Activated naive CD8-positive, alpha-beta T cell treated with anti-CD3 and anti-CD28 coated beads, Interleukin-2, amount 50 U/mL, for 24 hours (primary cell): ENCODE measurements around the gene COL4A6.
A peak's percentile ranks its signal among the peaks of the same experiment; 100 is the strongest.
"Not testable (repeated sequence)": the region's sequence is repeated elsewhere in the genome, so short reads cannot be mapped to it uniquely, and the experiment has no call there.

Experiments used
- ATAC-seq: fragments of 150-1000 bp; cut with Tn5 transposase; one replicate; pipeline ENCODE4 v1.10.0; 2021
- DNase-seq: peaks from one replicate; pipeline ENCODE4 v3.0.0; 2021
- H3K27ac Mint-ChIP-seq: one replicate; pipeline ENCODE4 v1.8.0; 2021; ENCODE audit warnings: mild to moderate bottlenecking, mixed read lengths
- H3K27me3 Mint-ChIP-seq: one replicate; pipeline ENCODE4 v1.8.0; 2021; ENCODE audit warnings: mixed read lengths
- H3K36me3 Mint-ChIP-seq: one replicate; pipeline ENCODE4 v1.8.0; 2021; ENCODE audit warnings: low read depth, mixed read lengths
- H3K4me1 Mint-ChIP-seq: one replicate; pipeline ENCODE4 v1.8.0; 2021; ENCODE audit warnings: mixed read lengths
- H3K4me3 Mint-ChIP-seq: one replicate; pipeline ENCODE4 v1.8.0; 2021; ENCODE audit warnings: mild to moderate bottlenecking, moderate library complexity, mixed read lengths
- H3K9me3 Mint-ChIP-seq: one replicate; pipeline ENCODE4 v1.8.0; 2021; ENCODE audit warnings: mixed read lengths

Gene COL4A6

GRCh38 chrX:108438110-108438623, at the start of gene COL4A6:
Gene COL4A6, minus strand, starts transcription at chrX:108438422. Its CDS starts 226 bp downstream, at chrX:108438196.
- peaks cover 19% of the 10 kb centered on the region for H3K27me3 Mint-ChIP-seq
- no peaks in the 10 kb centered on the region for H3K4me1 Mint-ChIP-seq

GRCh38 chrX:108485960-108486359, 47.7 kb upstream of the COL4A6 start:
- no peak for ATAC-seq
- H3K36me3 Mint-ChIP-seq, result no peaks in the 10 kb centered on the region
- no peak overlapping the region for H3K27ac Mint-ChIP-seq
- no peak overlapping the region for H3K4me3 Mint-ChIP-seq
- H3K4me1 Mint-ChIP-seq, result no peaks in the 10 kb centered on the region
- no peaks in the 10 kb centered on the region for H3K27me3 Mint-ChIP-seq
- no peak for DNase-seq
- no peaks in the 10 kb centered on the region for H3K9me3 Mint-ChIP-seq

More at GRCh38 chrX:108438110-108438623, at the start of gene COL4A6:
- DNase-seq (no peak), ATAC-seq (no peak)
- Mint-ChIP-seq H3K9me3 (no peaks in the 10 kb centered on the region), H3K27ac (no peak within 1 kb of the TSS), H3K36me3 (no peaks in the 10 kb centered on the region), H3K4me3 (no peak within 1 kb of the TSS)

GRCh38 chrX:108484251-108484650, 46.0 kb upstream of the COL4A6 start:
- Mint-ChIP-seq H3K4me3 (no peak overlapping the region), H3K36me3 (no peaks in the 10 kb centered on the region), H3K4me1 (no peaks in the 10 kb centered on the region), H3K27ac (no peak overlapping the region), H3K27me3 (no peaks in the 10 kb centered on the region), H3K9me3 (no peaks in the 10 kb centered on the region)
- DNase-seq (no peak), ATAC-seq (no peak)

- H3K9me3 Mint-ChIP-seq, H3K36me3 Mint-ChIP-seq, H3K4me3 Mint-ChIP-seq, H3K27me3 Mint-ChIP-seq, H3K27ac Mint-ChIP-seq, H3K4me1 Mint-ChIP-seq, DNase-seq, ATAC-seq: not testable (repeated sequence)
These were observed 43.3 kb upstream of the COL4A6 start for GRCh38 chrX:108481528-108481927.

- H3K27me3 Mint-ChIP-seq, result no peaks in the 10 kb centered on the region
- DNase-seq (no peak), ATAC-seq (no peak)
These were observed 35.8 kb upstream of the COL4A6 start for GRCh38 chrX:108473979-108474378.

GRCh38 chrX:108468486-108468885, 30.3 kb upstream of the COL4A6 start:
- DNase-seq, result no peak
- H3K36me3 Mint-ChIP-seq, result no peaks in the 10 kb centered on the region
- ATAC-seq, result no peak

More at GRCh38 chrX:108473979-108474378, 35.8 kb upstream of the COL4A6 start:
- peaks cover 4% of the 10 kb centered on the region for H3K9me3 Mint-ChIP-seq
- H3K36me3 Mint-ChIP-seq, result no peaks in the 10 kb centered on the region
- H3K4me3 Mint-ChIP-seq, result no peak overlapping the region
- H3K27ac Mint-ChIP-seq, result no peak overlapping the region
- no peaks in the 10 kb centered on the region for H3K4me1 Mint-ChIP-seq

GRCh38 chrX:108464604-108465003, 26.4 kb upstream of the COL4A6 start:
- DNase-seq (no peak), ATAC-seq (no peak)
- Mint-ChIP-seq H3K27me3 (no peaks in the 10 kb centered on the region), H3K4me1 (no peaks in the 10 kb centered on the region), H3K27ac (no peak overlapping the region), H3K4me3 (no peak overlapping the region), H3K9me3 (no peaks in the 10 kb centered on the region), H3K36me3 (no peaks in the 10 kb centered on the region)

More at GRCh38 chrX:108468486-108468885, 30.3 kb upstream of the COL4A6 start:
- H3K9me3 Mint-ChIP-seq, result no peaks in the 10 kb centered on the region
- H3K27ac Mint-ChIP-seq, result no peak overlapping the region
- H3K4me3 Mint-ChIP-seq, result no peak overlapping the region
- H3K4me1 Mint-ChIP-seq, result no peaks in the 10 kb centered on the region
- H3K27me3 Mint-ChIP-seq, result no peaks in the 10 kb centered on the region

GRCh38 chrX:108456971-108457477, 18.8 kb upstream of the COL4A6 start:
- Mint-ChIP-seq H3K4me1 (no peaks in the 10 kb centered on the region), H3K9me3 (no peaks in the 10 kb centered on the region), H3K36me3 (no peaks in the 10 kb centered on the region), H3K4me3 (no peak overlapping the region), H3K27me3 (no peaks in the 10 kb centered on the region), H3K27ac (no peak overlapping the region)
- no peak for ATAC-seq
- DNase-seq, result no peak

- Mint-ChIP-seq H3K4me1 (no peaks in the 10 kb centered on the region), H3K27ac (no peak overlapping the region)
- no peak for ATAC-seq
These were observed 15.6 kb upstream of the COL4A6 start for GRCh38 chrX:108453841-108454240.

GRCh38 chrX:108447303-108447702, 9.1 kb upstream of the COL4A6 start:
- H3K4me3 Mint-ChIP-seq, result no peak overlapping the region
- ATAC-seq, result no peak
- DNase-seq, result no peak
- no peaks in the 10 kb centered on the region for H3K27me3 Mint-ChIP-seq
- H3K9me3 Mint-ChIP-seq, result no peaks in the 10 kb centered on the region
- no peaks in the 10 kb centered on the region for H3K36me3 Mint-ChIP-seq
- no peaks in the 10 kb centered on the region for H3K4me1 Mint-ChIP-seq
- H3K27ac Mint-ChIP-seq, result no peak overlapping the region

More at GRCh38 chrX:108453841-108454240, 15.6 kb upstream of the COL4A6 start:
- no peak for DNase-seq
- no peaks in the 10 kb centered on the region for H3K9me3 Mint-ChIP-seq
- no peaks in the 10 kb centered on the region for H3K27me3 Mint-ChIP-seq
- no peaks in the 10 kb centered on the region for H3K36me3 Mint-ChIP-seq
- no peak overlapping the region for H3K4me3 Mint-ChIP-seq

GRCh38 chrX:108442901-108443464, 4.8 kb upstream of the COL4A6 start:
- H3K4me1 Mint-ChIP-seq, result no peaks in the 10 kb centered on the region
- no peaks in the 10 kb centered on the region for H3K36me3 Mint-ChIP-seq
- peaks cover 17% of the 10 kb centered on the region for H3K27me3 Mint-ChIP-seq
- H3K27ac Mint-ChIP-seq, result no peak overlapping the region
- no peaks in the 10 kb centered on the region for H3K9me3 Mint-ChIP-seq
- ATAC-seq, result no peak
- no peak for DNase-seq
- no peak overlapping the region for H3K4me3 Mint-ChIP-seq

- peak overlapping the region; percentile 21 for H3K4me3 Mint-ChIP-seq
- no peak for ATAC-seq
- no peaks in the 10 kb centered on the region for H3K9me3 Mint-ChIP-seq
- no peak overlapping the region for H3K27ac Mint-ChIP-seq
- H3K27me3 Mint-ChIP-seq, result peaks cover 19% of the 10 kb centered on the region
- no peaks in the 10 kb centered on the region for H3K36me3 Mint-ChIP-seq
- DNase-seq, result no peak
- H3K4me1 Mint-ChIP-seq, result no peaks in the 10 kb centered on the region
These were observed 1.9 kb upstream of the COL4A6 start for GRCh38 chrX:108439961-108440696.

GRCh38 chrX:108439426-108439942, 1.3 kb upstream of the COL4A6 start, which contains the start of gene COL4A5:
Gene COL4A5, plus strand, starts transcription at chrX:108439838. Its CDS starts 288 bp downstream, at chrX:108440126.
- Mint-ChIP-seq H3K4me1 (no peaks in the 10 kb centered on the region), H3K9me3 (no peaks in the 10 kb centered on the region), H3K27me3 (peaks cover 19% of the 10 kb centered on the region), H3K27ac (no peak within 1 kb of the TSS), H3K4me3 (peak within 1 kb of the TSS; percentile 21), H3K36me3 (no peaks in the 10 kb centered on the region)
- DNase-seq (no peak), ATAC-seq (no peak)

GRCh38 chrX:108437349-108438109, 693 bp downstream of the COL4A6 start:
- Mint-ChIP-seq H3K4me1 (no peaks in the 10 kb centered on the region), H3K27ac (no peak overlapping the region), H3K9me3 (no peaks in the 10 kb centered on the region), H3K36me3 (no peaks in the 10 kb centered on the region), H3K27me3 (peaks cover 19% of the 10 kb centered on the region), H3K4me3 (no peak overlapping the region)
- DNase-seq, result no peak
- ATAC-seq, result no peak
